GM19193 (cell line): Measurements from ENCODE around the gene COL4A2.

Experiments used
- POLR2A ChIP-seq: IDR thresholded peaks from 4 replicates; pipeline ENCODE4 v1.6.1; 2011; ENCODE audit not compliant: insufficient read depth, insufficient read length; ENCODE audit errors: extremely low read depth

COL4A2 gene

DNA sequence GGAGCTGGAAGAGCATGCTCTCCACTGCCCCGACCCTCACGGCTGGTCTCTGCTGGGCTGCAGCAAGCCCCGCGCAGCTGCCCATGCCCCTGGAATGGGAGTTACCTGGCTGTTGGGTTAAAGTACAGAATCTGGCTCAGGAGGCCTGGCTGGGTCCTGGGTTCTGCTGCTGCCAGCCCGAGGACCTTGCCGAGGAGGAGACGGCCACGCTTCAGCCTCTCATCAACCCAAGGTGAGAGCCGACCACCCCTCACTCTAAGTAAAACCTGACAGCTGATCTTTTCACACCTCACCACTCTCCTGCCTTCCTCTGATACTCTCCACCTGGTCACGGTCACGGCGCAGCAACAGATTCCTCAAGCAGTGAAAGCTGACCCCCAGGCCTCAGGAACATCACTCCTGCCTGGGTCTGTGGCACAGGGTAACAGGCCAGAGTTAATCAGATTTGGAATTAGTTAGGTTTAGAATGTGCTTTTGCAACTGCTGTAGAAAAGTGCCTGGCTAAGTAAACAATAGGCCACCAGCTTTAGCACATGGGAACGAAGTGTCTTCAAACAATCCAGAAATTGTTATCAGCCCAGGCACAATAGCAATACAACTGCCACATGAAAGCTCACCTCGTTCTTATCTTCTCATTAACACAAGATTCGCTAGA lies 233.9 kb downstream of the COL4A2 start:
- no peak for TF ChIP-seq POLR2A

DNA sequence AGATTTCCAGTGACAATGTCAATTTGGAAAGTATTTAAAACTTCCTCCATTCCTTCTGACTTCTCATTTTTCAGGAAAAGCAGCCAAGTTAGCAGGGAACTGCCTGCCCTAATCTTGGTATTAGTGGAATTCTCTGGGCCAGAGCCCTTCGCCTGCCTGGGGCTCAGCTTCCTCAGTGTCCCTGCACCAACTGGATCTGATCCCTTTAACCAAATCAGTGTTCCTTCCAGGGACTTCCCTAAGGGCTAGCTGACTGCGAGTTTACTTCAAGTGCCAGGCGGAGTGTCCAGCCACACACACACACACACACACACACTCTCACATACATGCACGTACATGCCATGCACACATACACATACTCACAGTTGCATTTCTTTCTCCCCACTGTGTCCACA lies 234.4 kb downstream of the COL4A2 start:
- no peak for TF ChIP-seq POLR2A

DNA sequence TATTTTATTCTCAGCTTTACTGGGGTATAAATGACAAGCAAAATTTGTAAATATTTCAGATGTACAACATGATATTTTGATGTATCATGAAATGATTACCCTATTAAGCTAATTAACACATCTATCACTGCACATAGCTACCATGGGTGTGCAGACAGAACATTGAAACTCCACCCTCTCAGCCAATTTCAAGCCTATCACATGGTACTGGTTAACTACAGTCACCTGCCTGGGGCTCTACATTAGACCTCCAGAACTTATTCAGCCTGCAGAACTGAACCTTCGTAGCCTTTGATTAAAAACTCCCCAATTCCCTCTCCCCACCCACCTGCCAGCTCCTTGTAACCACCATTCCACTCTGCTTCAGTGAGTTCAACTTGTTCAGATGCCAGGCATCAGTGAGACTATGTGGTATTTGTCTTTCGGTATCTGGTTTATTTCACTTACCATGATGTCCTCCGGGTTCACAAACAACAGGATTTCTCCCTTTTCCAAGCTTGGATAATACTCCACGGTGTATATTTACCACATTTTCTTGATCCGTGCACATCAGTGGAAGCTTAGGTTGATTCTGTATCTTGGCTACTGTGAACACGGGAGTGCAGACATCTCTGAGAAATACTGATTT lies 235.2 kb downstream of the COL4A2 start:
- TF ChIP-seq POLR2A = no peak

DNA sequence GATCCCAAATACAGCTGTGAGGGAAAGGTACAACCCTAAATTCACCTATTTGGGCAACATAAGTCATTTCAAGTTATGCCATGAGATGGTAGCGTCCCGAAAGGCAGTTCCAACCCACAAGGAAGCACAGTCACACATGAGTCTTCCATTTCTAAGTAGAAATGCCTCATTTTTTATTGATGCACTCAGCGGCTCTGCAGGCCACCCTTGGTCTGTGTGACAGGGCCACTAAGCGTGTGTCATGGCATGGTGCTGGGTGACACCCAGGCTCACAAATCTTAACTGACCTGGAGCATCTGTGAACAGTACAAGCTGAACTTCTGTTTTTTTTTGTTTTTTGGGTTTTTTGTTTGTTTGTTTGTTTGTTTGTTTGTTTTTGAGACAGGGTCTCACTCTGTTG lies 239.3 kb downstream of the COL4A2 start:
- no peak for TF ChIP-seq POLR2A

DNA sequence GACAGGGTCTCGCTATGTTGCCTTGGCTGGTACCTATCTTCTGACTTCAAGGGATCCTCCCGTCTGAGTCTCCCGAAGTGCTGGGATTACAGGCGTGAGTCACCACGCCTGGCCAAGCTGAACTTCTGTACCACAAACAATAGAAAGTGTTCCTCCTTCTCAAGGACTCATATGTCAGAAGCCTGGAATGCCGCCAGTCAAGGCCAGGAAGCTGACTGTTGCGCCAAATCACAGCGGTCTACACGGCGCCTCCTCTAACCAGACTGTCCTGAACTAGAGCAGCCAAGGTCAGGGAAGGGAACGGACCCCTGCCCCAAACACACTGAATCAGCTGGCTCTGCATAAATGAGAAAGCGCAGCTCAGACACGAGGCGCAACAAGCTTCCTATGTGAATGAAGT lies 239.8 kb downstream of the COL4A2 start:
- no peak for TF ChIP-seq POLR2A

DNA sequence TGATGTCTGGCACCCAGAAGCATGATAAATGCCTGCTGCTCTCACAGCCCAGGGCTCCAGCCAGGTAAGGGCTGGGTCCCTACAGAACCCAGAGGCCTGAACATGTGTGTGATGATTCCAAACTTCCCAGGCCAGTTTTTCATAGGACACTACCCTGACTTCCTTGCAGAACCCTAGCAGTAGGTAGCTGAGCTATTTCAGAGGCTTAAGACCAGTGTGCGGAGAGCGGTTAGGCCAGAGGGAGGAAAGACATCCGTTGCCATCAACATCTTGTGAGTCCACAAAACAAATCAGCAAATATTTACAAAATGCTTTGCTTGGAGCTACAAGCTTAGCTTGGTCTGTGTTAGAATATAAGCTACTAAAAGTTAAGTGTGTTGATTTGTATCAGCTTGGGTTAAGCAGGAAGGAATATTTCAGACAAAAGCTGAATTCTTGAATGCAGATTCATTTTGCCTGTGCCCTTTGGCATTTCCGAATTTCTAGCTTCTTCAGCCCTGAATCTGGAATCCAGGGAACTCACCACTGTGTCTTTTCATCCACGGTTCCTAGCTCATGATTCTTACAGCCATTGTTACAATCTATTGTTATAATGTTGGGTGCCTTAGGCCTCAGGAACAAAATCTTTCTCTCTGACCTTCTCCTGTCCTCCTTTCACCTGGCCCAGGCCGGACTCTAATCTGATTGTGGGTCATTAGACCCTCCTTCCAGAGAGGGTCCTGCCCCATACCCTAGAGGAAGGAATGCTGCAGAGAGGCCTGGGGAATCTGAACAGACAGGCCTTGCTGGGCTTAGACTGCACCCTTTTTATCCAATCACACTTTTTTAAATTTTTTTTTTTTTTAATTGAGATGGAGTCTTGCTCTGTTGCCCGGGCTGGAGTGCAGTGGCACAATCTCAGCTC lies 242.1 kb downstream of the COL4A2 start:
- no peak for TF ChIP-seq POLR2A

DNA sequence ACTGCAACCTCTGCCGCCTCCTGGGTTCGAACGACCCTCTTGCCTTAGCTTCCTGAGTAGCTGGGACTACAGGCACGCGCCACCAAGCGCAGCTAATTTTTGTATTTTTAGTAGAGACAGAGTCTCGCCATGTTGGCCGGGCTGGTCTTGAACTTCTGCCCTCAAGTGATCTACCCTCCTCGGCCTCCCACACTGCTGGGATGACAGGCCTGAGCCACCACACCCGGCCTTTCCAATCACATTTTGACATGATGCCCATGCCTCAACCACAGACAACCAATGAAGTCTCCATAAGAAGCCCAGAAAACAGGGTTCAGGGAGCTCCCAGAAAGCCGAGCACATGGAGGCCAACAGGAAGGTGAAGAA lies 242.7 kb downstream of the COL4A2 start:
- TF ChIP-seq POLR2A = no peak

DNA sequence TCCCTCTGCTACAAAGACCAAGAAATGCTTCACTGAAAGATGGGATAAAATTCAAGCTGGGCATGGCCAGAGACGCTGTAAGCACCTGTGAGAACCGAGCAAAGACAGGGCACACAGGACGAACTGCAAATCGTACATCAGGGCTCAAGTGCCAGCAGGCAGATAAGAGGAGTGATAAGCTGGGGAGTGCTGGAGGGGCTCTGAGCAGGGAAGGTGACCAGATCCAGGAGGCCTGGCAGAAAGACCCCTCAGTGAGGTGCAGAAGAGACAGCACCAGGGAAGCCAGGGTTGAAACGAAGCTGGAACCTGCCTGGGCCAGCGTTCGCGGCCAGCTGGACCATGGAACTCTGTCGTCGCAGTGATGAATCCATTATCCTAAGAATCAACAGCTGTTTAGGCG lies 244.2 kb downstream of the COL4A2 start:
- no peak for TF ChIP-seq POLR2A

DNA sequence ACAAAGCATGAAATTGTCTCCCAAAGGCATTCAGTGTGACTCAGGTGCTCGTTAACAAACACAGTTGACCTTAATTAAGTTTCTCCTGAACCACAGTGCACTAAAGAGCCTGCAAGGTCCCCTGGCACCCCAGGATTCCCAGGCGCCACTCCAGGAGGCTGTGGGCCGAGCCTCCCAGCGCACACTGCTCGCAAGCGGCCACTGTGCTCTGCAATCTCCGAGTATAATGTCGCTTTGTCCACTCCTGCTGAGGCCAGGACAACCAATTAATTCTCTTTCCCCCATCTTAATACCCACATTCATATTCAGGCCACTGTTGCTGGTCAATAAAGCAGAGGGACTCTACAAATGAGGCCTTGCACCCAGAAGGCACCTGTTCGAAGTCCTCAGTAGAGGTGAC lies 245.7 kb downstream of the COL4A2 start:
- TF ChIP-seq POLR2A = no peak

DNA sequence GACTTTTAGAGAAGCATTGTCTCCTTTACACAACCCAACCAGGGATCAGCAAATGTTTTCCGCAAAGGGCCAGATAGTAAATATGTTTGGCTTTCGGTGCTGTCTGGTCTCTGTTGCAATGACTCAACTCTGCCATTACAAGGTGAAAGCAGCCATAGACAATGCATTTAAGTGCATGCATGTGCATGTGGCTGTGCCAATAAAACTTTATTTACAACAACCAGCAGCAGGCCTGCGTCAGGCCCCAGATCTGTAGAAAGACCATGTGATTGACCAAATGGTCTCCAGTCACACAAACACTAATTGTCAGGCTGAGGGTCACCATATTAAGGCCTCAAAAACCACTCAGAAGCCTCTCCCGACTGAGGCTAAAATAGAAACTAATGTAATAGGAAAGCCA lies 246.3 kb downstream of the COL4A2 start:
- TF ChIP-seq POLR2A = no peak

DNA sequence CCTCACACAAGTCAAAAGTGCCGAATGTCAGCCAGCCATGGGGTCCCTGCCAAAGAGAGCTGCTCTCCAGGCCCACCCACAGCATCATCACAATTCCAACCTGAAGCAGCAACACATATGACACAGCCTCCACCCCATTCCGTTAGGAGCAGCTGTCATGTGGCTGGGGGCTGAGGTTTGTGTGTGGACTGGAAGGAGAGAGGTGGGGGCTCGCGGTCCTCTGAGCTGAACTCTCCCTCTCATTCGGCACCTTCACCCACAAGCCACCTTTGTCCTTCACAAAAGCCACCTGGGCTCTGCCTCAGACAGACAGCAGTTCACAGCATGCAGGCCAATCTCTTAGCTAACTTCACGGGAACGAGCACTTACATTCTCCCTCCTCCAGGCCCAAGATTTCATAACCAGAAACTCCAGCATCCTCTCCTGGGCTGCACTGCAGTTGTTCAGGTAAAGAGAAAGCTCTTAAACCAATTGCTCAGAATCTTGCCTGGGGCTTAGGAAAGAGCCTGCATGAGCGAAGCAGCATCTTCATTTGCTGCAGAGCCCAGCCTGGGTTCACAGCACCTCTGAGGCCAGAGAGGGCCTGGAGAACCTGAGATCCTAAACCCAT lies 247.2 kb downstream of the COL4A2 start:
- TF ChIP-seq POLR2A = no peak

DNA sequence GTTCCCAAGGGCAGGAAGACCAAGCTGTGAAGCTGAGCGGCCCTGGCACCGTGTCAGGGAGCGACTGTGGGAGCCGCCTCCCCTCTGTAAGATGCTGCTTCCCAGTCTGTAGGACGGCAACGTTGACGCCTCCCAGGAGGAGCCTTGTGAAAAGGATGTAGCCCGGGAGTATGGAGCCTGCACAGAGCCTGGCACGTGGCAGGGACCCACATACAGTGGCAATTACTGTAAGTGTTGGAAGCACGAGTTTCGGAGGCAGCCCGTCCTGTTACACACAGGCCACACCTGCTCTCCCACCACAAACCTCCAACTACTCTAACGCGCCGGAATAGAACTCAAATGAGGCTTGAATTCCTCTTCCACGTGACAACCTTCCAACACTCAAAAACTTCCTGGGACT lies 247.9 kb downstream of the COL4A2 start:
- no peak for TF ChIP-seq POLR2A

DNA sequence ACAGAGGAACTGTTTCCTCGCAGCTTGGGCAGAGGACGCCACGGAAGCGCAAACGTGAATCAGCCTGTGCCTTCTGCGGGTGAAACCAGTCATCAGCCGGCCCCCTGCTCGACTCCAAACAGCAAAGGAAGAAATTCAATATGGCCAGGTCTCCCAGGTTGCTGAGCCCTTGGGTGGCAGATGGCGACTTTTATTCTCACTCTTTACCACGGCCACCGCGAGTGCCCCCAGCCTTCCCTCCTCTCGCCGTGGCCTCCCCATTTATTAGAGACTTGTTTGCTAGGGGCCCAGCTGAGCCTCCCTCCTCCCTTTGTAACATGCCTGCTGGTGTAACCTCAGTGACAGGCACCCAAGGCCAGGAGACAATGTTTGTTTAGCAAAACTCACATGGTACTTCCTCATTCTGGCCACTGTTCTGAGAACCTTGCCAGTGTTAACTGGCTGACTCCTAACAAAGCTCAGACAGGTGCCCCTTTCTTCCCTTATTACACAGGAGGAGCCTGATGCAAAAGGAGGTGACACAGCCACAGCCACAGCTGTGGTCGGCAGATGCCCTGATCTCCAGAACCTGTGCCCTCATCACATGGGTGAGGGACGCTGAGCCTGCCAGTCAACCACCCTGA lies 248.6 kb downstream of the COL4A2 start:
- no peak for TF ChIP-seq POLR2A

DNA sequence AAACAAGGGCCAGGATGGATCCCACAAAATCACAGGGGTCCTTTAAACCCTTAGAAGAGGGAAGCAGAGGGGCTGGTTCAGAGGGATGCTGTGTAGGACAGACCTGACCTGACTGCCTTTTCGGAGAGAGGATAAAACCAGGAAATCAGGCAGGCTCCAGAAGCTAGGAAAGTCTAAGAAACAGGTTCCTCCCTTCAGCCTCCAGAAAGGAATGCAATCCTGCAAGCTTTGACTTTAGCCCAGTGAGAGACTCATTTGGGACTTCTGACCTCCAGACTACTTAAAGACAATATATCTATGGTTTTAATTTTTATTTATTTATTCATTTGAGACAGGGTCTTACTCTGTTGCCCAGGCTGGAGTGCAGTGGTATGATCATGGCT lies 249.1 kb downstream of the COL4A2 start:
- no peak for TF ChIP-seq POLR2A

DNA sequence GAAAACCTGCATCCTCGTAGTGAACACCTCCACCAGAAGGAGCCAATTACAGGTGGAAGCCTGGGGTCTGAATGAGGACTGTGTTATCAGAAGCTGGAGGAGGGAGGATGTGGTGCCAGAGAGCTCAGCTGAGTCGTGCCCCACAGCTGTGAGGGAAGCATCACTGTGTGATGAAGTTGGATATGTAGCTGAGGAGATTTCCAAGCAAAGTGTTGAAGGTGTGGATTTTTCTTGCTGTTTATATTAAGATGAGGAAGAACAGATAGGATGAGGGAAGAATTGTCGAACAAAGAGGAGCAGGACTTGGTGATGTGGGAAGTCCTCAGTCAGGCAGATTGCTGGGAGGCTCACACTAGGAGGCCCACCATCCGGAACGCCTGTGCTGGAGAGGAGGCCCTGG lies 250.0 kb downstream of the COL4A2 start:
- TF ChIP-seq POLR2A = no peak
